Mononuclear cell (primary cell): ENCODE data around the gene ACRBP. TPM values are rescaled to one million over a fixed set of nuclear protein-coding genes. Genes with fewer than 3 reads are reported as not detected.

Experiments
- H3K27me3 ChIP-seq: 2 replicates; pipeline ENCODE4 v1.6.0; 2011; ENCODE audit warnings: low read length, control low read depth; ENCODE audit not compliant: insufficient read depth
- H3K4me1 ChIP-seq: 2 replicates; pipeline ENCODE4 v1.5.1; 2011; ENCODE audit warnings: mild to moderate bottlenecking, low read length, control low read depth; ENCODE audit not compliant: insufficient read depth
- H3K4me3 ChIP-seq: 2 replicates; pipeline ENCODE4 v1.5.1; 2011; ENCODE audit warnings: mild to moderate bottlenecking, low read length, moderate library complexity
- H3K9me3 ChIP-seq: 2 replicates; pipeline ENCODE4 v1.5.1; 2011; ENCODE audit warnings: low read depth, mild to moderate bottlenecking, control low read depth, low read length
- total RNA-seq: library from RNA; depleted of rRNA; stranded (reverse); fragments of >200 nt; gene quantifications from one replicate; pipeline ENCODE4 v1.2.3, GENCODE V29; 2012

Gene ACRBP
- 24.1 TPM for total RNA-seq

DNA sequence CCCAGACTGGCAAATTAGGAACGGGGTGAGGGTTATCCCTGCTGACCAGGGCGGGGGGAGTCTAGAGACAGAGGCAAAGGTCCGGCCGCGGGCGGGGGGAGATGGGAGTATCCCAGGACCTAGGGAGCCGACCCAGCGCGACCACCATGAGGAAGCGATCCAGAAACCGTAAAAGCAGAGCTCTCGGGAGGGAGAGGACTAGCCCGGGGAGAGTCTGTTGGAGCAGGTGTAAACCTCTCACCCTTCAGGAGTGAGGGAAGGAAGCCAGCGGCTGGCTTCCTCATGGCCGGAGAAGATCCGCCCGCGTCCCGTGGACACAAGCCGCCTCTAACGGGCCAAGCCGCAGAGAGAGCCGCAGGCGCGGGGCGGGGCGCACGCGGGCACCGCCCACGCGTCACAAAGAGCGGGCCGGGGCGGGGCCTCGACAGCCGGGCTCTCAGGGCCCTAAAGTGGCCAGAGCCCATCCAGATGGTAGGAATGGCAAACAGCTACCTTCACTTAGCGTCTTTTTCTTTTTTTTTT lies at the start of gene ACRBP:
ACRBP (minus strand) TSS at position 350 of the 522 bp plus-strand sequence; CDS start at position 284, 66 bp downstream.
- peak within 1 kb of the TSS; percentile 39 for H3K4me3 ChIP-seq
- H3K27me3 ChIP-seq = no peaks in the 10 kb centered on the region
- H3K4me1 ChIP-seq = peaks cover 44% of the 10 kb centered on the region
- H3K9me3 ChIP-seq = no peaks in the 10 kb centered on the region

DNA sequence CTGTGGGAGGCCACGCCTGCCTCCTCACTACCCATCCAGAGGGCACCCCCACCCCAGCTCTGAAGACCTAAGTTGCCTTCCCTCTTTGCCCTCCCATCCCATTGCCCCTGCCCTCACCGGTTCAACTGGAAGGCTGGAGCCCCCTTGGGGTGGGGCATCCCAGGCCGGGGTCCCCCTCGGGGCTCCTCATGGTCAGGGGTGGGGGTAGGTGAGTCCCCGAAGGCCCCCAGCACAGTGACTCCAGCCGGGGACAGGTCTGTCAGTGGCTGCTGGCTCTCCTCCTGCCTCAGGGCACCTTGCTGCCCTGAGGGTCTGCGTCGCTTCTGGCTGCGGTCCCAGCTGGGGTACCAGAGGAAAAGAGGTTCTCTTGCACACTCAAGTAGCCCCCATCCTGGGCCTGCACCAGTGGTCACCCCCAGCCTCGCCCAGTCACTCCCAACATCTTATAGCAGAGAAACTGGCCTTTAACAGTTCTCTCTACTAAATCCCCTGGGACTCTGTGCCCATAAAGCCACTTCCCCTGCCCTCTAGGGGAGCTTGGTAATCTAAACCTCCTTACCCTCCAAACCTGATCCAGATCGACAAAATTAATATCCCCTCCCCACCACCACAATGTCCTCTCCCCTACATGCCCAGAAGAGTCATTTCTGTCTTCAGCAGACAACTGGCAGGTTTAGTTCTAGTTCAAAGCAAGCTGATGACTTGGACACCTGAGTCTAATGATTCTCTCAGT lies 48.2 kb upstream of the ACRBP start:
- no peak overlapping the region for H3K4me3 ChIP-seq
- peaks cover 22% of the 10 kb centered on the region for H3K27me3 ChIP-seq
- peaks cover 27% of the 10 kb centered on the region for H3K4me1 ChIP-seq
- no peaks in the 10 kb centered on the region for H3K9me3 ChIP-seq

DNA sequence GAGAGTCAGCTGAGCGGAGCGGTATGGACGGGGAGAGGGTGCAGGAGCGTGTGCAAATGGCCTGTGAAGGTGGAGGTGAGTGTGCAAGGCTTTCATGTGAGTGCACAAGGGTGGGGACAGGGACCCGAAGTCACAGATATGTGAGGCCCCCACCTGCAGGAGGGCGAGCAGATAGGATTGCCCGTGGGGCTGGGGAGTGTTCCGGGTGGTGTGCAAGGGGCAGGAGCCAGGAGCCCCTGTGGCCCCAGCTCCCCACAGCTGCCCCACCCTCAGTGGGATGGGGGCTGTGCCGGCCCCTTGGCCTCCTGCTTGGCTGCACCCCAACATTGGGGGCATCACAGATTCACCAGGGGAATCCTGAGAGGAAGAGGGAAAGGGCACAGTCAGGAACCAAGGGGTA lies 47.5 kb upstream of the ACRBP start:
- Histone ChIP-seq H3K27me3 (peaks cover 18% of the 10 kb centered on the region), H3K4me1 (peaks cover 28% of the 10 kb centered on the region), H3K4me3 (no peak overlapping the region), H3K9me3 (no peaks in the 10 kb centered on the region)

DNA sequence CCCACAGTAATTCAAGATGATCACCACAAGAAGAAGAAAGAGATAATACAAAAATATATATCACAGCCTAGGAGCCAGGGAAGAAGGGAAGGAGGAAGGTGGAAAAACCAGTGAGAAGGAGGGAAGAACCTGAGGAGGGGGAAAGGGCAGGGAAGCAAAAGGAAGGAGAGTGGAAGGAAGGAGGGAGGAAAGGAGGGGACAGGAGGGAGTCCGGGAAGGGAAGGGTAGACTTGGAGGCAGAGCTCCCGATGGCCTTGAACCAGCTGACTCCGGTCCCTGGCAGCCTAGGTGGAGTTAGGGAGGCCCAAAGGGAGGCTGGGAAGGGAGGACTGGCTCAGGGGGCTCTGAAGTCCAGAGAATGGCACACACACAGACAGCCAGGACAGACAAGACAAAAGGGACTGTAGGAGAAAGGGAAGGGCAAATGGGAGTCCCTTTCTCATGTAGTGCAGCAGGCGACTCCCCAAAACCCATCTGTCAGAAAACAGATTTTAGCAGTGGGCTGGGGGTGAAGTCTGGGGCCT lies 46.7 kb upstream of the ACRBP start:
- peaks cover 26% of the 10 kb centered on the region for H3K4me1 ChIP-seq
- H3K4me3 ChIP-seq = no peak overlapping the region
- peaks cover 10% of the 10 kb centered on the region for H3K27me3 ChIP-seq
- H3K9me3 ChIP-seq = no peaks in the 10 kb centered on the region

DNA sequence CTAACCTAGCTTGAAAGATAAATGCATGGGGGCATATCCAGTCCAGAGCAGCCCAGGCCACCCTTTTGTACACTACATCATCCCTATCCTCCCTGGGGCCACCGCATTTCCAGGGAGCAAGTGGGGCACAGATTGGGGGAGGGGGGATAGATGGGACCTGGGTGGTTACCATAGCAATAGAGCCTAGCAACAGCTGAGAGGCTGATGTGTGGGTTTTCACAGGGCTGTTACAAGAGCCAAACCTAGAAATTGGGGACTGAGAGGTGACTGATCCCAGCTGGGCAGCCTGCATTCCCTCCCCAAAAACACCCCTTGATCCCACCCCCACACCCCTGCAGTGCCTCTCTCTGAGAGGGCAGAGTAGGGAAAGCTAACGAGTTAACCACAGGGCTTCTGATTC lies 45.7 kb upstream of the ACRBP start:
- no peaks in the 10 kb centered on the region for H3K27me3 ChIP-seq
- no peak overlapping the region for H3K4me3 ChIP-seq
- H3K9me3 ChIP-seq = no peaks in the 10 kb centered on the region
- peaks cover 30% of the 10 kb centered on the region for H3K4me1 ChIP-seq

DNA sequence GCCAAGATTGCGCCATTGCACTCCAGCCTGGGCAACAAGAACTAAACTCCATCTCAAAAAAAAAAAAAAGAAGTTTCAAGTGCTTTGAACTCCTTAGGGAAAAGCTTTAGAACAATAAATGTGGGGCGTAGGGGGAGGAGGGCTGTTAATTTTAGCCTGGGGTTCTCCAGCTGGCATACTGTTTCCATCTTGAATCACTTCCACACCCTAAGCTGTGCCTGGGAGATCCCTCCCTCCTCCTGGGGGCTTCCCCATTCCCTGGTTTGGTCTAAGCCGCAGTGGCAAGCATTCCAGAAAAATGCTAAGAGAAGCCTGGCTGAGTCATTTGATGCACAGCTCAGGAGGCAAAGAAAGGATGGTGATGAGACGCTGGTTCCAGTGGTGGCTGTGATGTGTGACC lies 44.2 kb upstream of the ACRBP start:
- no peaks in the 10 kb centered on the region for H3K27me3 ChIP-seq

DNA sequence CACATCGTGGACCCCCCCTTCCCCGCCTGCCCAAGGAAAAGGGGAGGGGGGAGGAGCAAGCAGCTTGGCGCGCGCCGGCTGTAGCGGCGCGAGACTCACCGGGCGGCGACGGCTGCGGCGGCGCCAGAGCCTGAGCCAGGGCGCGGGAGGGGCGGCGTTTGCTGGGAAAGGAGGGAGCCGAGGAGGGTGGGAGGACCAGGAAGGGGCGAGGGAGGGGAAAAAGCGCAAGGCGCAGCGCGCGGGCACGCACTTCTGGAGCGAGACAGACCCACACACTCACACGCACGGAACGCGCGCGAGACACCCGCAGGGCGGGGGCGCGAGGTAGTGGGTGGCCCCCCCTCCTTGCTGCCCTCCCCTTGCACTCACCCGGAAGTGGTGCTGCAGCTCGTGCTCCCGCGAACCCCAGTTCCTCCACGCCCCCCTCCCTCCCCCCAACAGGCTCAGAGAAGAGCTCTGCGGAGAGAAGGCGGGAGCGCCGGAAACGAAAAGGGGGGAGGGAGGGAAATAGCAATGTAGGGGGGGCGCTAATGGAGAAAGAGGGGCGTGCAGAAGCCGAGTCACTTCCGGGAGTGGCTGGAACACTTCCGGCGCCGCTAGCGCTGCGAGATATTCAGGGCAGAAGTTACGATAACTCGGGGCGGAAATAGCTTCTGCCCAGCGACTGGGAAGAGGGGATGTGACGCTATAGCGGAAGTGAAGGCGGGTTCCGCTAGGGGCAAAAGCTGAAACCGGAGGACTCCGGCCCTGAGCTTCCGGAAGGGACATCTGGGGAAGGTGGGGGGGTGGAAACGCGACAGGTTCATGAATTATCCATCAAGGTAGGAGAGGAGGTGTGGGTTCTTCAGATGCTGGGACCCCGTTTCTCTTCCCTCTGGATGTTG lies 42.0 kb upstream of the ACRBP start, which contains the start of gene ZNF384:
ZNF384 (minus strand) TSS at position 377 of the 884 bp plus-strand sequence. CDS start 9,855 bp downstream, outside the sequence.
- peaks cover 46% of the 10 kb centered on the region for H3K4me1 ChIP-seq
- no peaks in the 10 kb centered on the region for H3K27me3 ChIP-seq
- H3K9me3 ChIP-seq = no peaks in the 10 kb centered on the region
- peak within 1 kb of the TSS; percentile 81 for H3K4me3 ChIP-seq

More for the DNA sequence above, 44.2 kb upstream of the ACRBP start:
- Histone ChIP-seq H3K9me3 (no peaks in the 10 kb centered on the region), H3K4me1 (peaks cover 33% of the 10 kb centered on the region), H3K4me3 (no peak overlapping the region)

DNA sequence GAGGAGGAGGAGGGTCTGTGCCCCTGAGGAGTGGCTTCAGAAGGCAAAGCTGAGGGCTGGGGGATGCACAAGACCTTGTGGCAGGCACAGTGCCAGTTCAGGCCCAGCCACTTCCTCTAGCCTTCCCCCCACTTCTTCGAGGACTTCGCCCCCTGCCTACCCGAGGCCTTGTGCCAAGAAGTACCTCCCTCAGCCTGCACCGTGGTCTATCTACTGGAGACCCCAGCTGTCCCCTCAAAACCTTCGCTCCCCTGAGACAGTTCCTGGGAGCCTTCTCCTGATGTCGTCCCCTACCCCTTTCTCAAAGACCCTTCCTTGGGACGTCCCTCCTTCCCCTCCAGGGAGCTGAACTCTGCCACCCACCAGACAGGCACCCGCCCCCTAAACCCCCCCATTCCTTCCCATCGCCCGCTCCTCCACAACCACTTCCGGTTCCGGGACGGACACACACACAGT lies 41.3 kb upstream of the ACRBP start:
- Histone ChIP-seq H3K4me1 (peaks cover 50% of the 10 kb centered on the region), H3K4me3 (peak overlapping the region; percentile 81), H3K9me3 (no peaks in the 10 kb centered on the region), H3K27me3 (no peaks in the 10 kb centered on the region)

DNA sequence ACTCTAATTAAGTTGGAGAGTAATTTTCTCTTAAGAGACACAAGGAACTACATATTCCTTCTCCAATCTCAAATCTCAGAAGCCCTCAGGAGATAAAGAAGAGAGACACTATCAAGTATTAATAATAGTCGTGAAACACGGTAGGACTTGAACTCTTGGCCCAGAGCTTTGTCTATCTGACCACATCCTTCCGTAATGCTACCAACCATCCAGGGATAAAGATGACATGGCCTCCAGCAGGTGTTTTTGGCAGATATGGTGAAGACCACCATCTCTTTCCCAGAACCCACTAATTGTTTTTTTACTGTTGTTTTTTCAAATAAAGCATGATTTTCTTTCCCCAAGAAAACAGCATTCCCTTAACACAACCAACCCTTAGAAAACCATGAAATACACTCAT lies 38.6 kb upstream of the ACRBP start:
- Histone ChIP-seq H3K27me3 (no peaks in the 10 kb centered on the region), H3K4me3 (no peak overlapping the region), H3K4me1 (peaks cover 47% of the 10 kb centered on the region), H3K9me3 (no peaks in the 10 kb centered on the region)

DNA sequence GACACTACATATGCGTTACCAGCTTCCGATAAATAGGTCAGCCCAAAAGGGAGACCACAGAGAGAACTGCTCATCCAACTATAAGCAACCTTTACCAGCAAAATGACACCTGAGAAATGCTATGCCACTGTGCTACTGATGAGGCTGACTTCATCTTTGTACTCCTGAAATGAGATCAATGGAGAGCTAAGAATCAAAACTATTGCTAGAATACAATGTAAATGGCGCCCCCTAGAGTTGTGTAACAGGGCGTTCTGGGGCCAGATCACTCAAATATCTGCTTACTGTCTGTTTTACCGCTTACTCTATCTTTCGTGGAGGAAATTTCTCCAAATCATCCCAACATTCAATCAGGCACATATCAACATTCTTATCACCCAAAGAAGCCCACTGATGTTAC lies 37.4 kb upstream of the ACRBP start:
- H3K27me3 ChIP-seq = no peaks in the 10 kb centered on the region
- no peaks in the 10 kb centered on the region for H3K9me3 ChIP-seq
- no peak overlapping the region for H3K4me3 ChIP-seq
- H3K4me1 ChIP-seq = peaks cover 36% of the 10 kb centered on the region

DNA sequence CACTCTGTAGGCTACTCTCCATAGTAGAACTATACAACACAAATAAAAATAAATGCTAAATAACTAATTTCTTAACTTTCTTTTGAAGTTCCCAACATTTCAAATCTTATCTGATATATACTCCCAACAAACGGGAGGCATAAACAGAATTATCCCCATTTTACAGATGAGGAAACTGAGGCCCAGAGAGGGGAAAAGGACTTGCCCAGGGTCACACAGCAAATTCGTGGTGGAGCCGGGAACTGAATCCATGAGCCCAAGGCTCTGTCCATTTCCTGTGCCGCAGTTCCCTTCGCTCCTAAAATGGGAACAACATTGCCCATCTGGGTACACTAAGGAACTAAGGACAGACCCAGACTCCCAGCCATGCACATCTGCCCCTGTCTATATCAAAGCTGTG lies 29.7 kb upstream of the ACRBP start:
- no peak overlapping the region for H3K4me3 ChIP-seq
- H3K9me3 ChIP-seq = no peaks in the 10 kb centered on the region
- H3K4me1 ChIP-seq = no peaks in the 10 kb centered on the region
- no peaks in the 10 kb centered on the region for H3K27me3 ChIP-seq

DNA sequence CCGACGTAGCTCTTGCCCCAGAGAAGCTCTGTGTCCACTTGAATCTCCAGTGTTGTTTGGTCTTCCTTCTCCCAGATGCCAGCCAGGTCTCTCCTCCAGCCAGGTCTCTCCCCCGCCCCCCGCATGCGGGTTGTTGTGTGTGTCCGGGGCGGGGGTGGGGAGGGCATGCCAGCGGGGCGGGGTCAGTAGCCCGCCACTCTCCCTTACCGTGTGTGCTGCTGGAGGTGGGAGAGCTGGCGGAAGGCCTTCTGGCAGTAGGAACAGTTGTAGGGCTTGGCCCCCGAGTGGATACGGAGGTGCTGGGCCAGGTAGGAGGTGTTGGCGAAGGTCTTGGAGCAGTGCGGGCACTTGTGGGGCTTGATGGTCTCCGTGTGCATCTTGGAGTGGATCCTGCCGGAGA lies 24.9 kb upstream of the ACRBP start:
- Histone ChIP-seq H3K9me3 (no peaks in the 10 kb centered on the region), H3K4me3 (no peak overlapping the region), H3K4me1 (no peaks in the 10 kb centered on the region)

DNA sequence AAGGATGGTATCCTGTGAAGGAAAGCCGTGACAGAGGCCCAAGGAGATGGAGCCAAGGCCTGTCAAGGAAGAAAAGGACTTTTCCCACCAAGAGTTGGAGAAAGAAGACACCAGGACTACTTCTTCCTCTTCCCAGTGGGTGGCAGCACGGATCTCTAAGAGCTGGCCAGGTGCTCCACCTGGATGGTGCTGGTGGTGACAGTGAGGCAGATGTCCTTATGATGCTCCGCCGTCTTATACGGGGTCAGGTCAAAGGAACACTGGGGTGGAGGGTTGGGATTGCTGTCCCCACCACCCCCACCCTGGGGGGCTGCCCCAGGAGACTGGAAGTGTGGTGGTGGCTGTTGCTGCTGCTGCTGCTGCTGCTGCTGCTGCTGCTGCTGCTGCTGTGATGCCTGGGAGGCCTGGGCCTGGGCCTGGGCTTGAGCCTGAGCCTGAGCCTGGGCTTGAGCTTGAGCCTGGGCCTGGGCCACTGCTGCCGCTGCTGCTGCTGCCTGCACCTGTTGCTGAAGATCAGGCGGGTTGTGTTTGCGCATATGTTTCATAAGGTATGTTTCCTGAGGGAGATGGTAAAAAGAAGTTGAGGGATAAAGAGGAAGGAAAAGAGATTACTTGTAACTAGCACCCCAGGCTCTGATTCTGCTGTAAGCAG lies 20.5 kb upstream of the ACRBP start:
- Histone ChIP-seq H3K9me3 (no peaks in the 10 kb centered on the region), H3K4me3 (no peak overlapping the region), H3K4me1 (peaks cover 8% of the 10 kb centered on the region), H3K27me3 (no peaks in the 10 kb centered on the region)

More for the DNA sequence above, 24.9 kb upstream of the ACRBP start:
- no peaks in the 10 kb centered on the region for H3K27me3 ChIP-seq

DNA sequence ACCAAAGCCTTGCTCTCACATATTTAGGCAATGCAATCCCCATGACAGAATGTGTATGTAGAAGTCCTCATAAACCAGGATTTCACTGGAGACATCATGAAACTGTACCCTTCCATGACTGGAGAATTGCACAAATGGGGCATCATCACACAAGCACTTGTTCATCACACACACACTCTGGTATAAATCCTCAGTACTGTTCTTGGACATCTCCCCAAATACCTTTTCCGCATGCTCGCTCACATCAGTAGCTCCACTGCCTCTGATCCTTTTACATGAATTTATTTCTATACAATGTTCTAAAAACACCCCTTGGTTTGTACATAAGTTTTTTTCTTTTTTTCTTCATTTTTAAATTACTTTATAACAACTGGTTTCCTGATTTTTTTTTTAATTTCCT lies 19.0 kb upstream of the ACRBP start:
- Histone ChIP-seq H3K4me3 (no peak overlapping the region), H3K27me3 (no peaks in the 10 kb centered on the region), H3K9me3 (no peaks in the 10 kb centered on the region), H3K4me1 (peaks cover 21% of the 10 kb centered on the region)
